HAP-1 (cell line): ENCODE results near the gene LCORL.

Source experiments
- DNase-seq, 2 experiments: peaks; one replicate each; pipeline ENCODE4 v3.0.0-alpha.2; 2016 to 2020; ENCODE audit warnings: low spot score in 2 of 2
- H3K27me3 ChIP-seq: fragments of 250-450 bp; sonication (Bioruptor Pico); 2 replicates; pipeline ENCODE4 v1.5.1; 2020; ENCODE audit warnings: low read depth, mild to moderate bottlenecking, moderate library complexity
- H3K36me3 ChIP-seq: fragments of 250-450 bp; sonication (Bioruptor Pico); replicated peaks from 2 replicates; pipeline ENCODE4 v1.5.1; 2020; ENCODE audit warnings: mild to moderate bottlenecking
- H3K4me1 ChIP-seq: fragments of 250-450 bp; sonication (Bioruptor Pico); 2 replicates; pipeline ENCODE4 v1.5.1; 2020; ENCODE audit warnings: mild to moderate bottlenecking
- H3K4me3 ChIP-seq: fragments of 250-450 bp; sonication (Bioruptor Pico); 2 replicates; pipeline ENCODE4 v1.5.1; 2020; ENCODE audit warnings: mild to moderate bottlenecking, moderate library complexity
- H3K9me3 ChIP-seq: fragments of 250-450 bp; sonication (Bioruptor Pico); 2 replicates; pipeline ENCODE4 v1.5.1; 2020; ENCODE audit warnings: mild to moderate bottlenecking, moderate library complexity
- in situ Hi-C: fragments of 300-500 bp; cut with MboI; formaldehyde crosslinking; loops from 3 replicates; pipeline ENCODE4 v1.14.3; 2020; ENCODE audit warnings: low sequenced_read_pairs, inconsistent platforms, mixed read lengths

LCORL gene

DNA sequence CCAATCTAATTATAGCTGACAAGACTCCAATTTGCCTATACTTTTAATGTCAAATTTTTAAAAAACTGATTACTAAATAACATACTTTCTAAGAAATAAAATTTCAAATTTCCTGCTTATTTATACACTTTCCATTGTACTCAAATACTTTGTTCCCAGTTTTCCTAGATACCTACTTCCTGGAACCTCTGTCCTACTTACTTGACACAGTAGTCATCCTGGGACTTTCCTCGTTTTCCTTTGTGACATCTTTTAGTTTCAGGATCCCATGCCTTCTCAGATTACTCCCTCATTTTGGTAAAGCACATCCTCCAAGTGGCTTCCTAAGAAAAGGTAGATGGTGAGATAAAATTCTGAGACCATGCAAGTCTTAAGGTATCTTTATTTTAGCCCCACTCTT is 226.8 kb downstream of the LCORL start:
- no peak for DNase-seq
- Histone ChIP-seq H3K36me3 (peaks cover 15% of the 10 kb centered on the region), H3K27me3 (no peaks in the 10 kb centered on the region), H3K4me1 (no peaks in the 10 kb centered on the region), H3K9me3 (no peaks in the 10 kb centered on the region), H3K4me3 (no peak overlapping the region)
- in situ Hi-C loops = no loop called here
